ENCODE results near the gene EFCAB11. TPM values are rescaled to one million over a fixed set of nuclear protein-coding genes. Genes with fewer than 3 reads are reported as not detected.

The EFCAB11 gene
- total RNA-seq, 4 donors from 2014 or later, result 4.4 to 8.5 (median 6.7) TPM

DNA sequence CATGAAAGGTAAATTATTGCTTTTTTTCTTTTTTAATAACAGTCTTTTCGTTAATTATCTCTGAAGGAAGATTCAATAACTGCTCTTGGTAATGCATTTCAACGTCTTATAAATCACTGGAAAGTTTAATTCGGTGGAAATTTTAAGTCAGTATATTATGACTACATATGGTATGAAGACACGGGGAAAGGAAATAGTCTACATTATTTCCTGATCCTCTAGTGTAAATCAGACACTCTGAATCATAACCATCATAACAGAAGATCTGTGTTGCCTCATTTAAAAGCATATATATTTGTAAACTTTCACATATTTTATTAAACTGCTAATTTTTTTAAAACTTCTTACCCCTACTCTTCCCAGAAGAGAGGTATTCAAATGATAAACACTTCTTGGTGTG, 53.7 kb downstream of the EFCAB11 start:
- TF ChIP-seq, protein P1, sequence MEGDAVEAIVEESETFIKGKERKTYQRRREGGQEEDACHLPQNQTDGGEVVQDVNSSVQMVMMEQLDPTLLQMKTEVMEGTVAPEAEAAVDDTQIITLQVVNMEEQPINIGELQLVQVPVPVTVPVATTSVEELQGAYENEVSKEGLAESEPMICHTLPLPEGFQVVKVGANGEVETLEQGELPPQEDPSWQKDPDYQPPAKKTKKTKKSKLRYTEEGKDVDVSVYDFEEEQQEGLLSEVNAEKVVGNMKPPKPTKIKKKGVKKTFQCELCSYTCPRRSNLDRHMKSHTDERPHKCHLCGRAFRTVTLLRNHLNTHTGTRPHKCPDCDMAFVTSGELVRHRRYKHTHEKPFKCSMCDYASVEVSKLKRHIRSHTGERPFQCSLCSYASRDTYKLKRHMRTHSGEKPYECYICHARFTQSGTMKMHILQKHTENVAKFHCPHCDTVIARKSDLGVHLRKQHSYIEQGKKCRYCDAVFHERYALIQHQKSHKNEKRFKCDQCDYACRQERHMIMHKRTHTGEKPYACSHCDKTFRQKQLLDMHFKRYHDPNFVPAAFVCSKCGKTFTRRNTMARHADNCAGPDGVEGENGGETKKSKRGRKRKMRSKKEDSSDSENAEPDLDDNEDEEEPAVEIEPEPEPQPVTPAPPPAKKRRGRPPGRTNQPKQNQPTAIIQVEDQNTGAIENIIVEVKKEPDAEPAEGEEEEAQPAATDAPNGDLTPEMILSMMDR (IDR thresholded peaks at IDR 0.05; ENCODE audit: low read depth), result no peak

DNA sequence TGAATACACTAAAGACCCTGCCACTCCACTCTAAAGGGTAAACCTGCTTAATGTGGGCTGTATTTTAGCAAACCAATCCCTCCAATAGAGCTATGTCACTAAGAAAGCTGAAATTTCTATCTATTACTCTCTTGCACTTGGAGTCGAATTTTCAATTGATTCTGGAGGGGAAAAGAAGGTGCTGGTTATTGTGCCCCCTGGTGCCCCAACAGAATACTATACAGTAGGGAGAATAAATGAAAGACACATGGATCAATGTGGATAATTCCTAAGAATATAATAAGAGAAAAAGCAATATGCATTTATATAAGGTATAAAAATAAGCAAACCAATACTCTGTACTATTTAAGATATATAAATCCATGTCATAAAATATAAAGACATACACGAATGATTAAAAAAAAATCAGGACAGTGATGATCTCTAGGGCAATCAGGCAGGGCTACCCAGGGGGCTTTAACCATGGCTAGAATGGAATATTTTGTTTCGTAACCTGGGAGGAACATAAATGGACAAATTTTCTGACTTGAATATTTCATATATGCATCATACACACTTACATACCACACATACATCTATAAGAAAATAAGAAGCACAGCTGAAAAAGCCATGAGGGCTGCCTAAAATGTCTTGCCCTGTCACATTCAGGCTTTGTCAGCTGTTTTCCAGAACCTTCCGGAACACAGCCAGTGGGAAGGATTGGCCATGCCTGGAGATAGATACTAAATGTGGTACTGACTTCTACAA, 54.4 kb downstream of the EFCAB11 start:
- TF ChIP-seq, protein P1 (IDR thresholded peaks at IDR 0.05; ENCODE audit: low read depth), result no peak

DNA sequence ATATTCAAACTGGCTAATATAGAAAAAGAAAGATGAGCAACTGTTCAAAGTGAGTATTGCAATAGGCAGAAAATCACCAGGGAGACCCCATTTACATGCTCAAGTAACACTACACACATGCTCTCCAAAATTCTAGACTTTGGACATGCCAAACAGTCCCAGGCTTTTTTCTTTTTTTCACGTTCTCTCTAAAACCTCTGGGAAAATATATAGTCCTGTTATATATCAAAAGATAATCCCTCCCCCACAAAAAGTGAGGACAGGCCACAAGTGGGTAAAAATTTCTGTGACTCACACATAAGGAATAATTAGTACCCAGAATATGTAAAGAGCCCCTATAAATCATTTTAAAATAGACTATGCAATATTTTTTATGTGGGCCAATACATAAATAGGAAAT, 55.2 kb downstream of the EFCAB11 start:
- TF ChIP-seq, protein P1 (IDR thresholded peaks at IDR 0.05; ENCODE audit: low read depth), result no peak

DNA sequence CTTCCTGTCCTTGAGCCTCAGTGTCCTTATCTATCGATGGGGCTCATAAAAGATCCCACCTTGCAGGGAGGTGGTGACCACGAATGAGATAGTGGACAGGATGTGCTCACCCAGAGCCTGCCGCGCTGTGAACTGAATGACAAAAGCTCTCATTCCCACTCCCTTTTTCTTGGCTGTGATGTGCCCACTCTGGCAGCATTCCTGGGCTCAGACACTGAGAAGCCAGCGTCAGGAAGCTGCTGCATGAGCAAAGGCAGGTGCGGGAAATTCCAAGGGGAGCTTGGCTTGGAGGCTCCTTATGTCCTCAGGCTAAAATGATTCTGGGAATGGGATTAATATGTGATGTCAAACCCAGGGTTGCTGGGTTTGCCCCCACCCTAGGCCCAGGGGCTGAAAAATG, 61.6 kb downstream of the EFCAB11 start:
- TF ChIP-seq, protein P1 (IDR thresholded peaks at IDR 0.05; ENCODE audit: low read depth), result no peak

DNA sequence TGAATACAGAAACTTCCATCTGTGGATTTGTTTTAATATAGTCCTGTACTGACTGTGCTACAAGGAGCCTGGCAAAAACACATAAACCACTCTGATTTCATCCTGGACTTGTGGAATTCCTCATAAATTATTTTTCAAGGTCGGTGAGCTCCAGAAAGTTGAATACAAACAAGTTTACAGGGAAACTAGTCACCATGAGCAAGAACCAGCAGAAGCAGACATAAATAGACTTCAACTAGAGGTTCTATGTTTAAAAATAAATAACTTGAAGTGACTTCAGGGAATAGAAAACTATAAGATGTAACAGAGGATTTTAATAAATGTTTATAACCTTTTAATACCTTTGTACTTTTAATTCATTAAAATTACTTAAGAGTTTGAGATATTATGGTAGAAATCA, 63.5 kb downstream of the EFCAB11 start:
- TF ChIP-seq, protein P1 (IDR thresholded peaks at IDR 0.05; ENCODE audit: low read depth), result no peak

DNA sequence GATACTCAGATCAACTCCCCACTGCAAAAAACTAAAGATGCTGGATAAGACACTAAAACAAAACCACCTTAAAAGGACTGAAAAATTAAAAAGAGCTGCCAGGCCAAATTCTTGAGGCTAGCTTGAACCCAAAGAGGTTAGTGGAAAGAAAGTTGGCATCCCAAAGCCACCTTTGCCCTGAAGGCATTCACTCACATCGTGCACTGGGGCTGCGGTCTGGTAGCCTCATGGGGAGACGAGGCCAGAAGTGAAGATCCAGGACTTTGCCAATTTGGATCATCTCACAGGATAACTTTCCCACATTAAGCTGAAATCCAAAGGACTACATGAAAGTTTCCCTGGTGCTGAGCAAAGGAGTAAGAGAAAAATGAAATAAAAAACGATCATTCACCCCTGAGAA, 63.9 kb downstream of the EFCAB11 start:
- TF ChIP-seq, protein P1 (IDR thresholded peaks at IDR 0.05; ENCODE audit: low read depth), result no peak

DNA sequence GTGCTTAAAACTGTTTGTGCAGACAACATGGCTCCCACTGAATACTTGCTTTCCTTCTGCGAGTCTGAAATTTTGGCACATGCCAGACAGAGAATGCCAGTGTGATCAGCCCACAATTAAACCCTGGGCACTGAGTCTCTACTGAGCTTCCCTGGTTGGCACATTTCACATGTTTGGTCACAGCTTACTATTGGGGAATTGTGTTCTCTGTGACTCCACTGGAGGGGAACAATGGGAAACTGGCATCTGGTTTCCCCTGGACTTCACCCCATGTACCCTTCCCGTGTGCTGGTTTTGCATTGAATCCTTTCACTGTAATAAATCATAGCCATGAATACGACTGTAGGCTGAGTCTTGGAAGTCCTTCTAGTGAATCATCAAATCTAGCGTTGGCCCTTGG, 64.9 kb downstream of the EFCAB11 start:
- TF ChIP-seq, protein P1 (IDR thresholded peaks at IDR 0.05; ENCODE audit: low read depth), result no peak
